Adrenal gland (tissue), 12 donors: ENCODE measurements around the gene DUSP3. TPM values are rescaled to one million over a fixed set of nuclear protein-coding genes. Genes with fewer than 3 reads are reported as not detected.

Source experiments
- DNase-seq, 7 donors: peaks; one replicate each; pipeline ENCODE4 v3.0.0-alpha.2; 2019 to 2020
- H3K27ac ChIP-seq, 5 donors: fragments of 200-600 bp; sonication (generic) in 4 of 5; 1 replicate in 3 of 5; 2 replicates in 2 of 5; pipeline versions ENCODE4 v1.5.1 to v1.8.0; 2016 to 2020; ENCODE audit warnings: mild to moderate bottlenecking in 1 of 5
- H3K27me3 ChIP-seq: fragments of 200-600 bp; 2 replicates; pipeline ENCODE4 v1.8.0; 2021
- H3K36me3 ChIP-seq, 2 donors: fragments of 200-600 bp; replicated peaks in 1 of 2; 1 replicate in 1 of 2; 2 replicates in 1 of 2; pipeline versions ENCODE4 v1.5.1 to v1.8.0; 2018 to 2022
- H3K4me1 ChIP-seq, 2 donors: fragments of 200-600 bp; replicated peaks in 1 of 2; 1 replicate in 1 of 2; 2 replicates in 1 of 2; pipeline versions ENCODE4 v1.5.1 to v1.8.0; 2018 to 2021
- H3K4me3 ChIP-seq, 4 donors: fragments of 200-600 bp; sonication (generic) in 3 of 4; one replicate each; pipeline ENCODE4 v1.5.1; 2016 to 2018
- H3K9me3 ChIP-seq, 3 donors: fragments of 200-600 bp; sonication (generic) in 1 of 3; replicated peaks in 1 of 3; 1 replicate in 2 of 3; 2 replicates in 1 of 3; pipeline versions ENCODE4 v1.5.1 to v1.8.0; 2016 to 2021
- POLR2A ChIP-seq, 2 donors: fragments of 450-650 bp; IDR thresholded peaks; one replicate each; pipeline ENCODE4 v1.6.1; 2017; ENCODE audit warnings: antibody characterized with exemption in 2 of 2, mild to moderate bottlenecking in 2 of 2, moderate library complexity in 1 of 2
- WGBS, 4 donors: extraction: QIAGEN DNeasy Blood & Tissue Kit in 2 of 4; methylation state at CpG; one replicate each; pipeline versions ENCODE4 v1.1.5 to v1.1.7; 2013 to 2017; 5-methylcytosine and 5-hydroxymethylcytosine counted together
- intact Hi-C, 2 donors: fragments of 100-400 bp; cut with DNase I; formaldehyde crosslinking; loops; one replicate each; pipeline versions ENCODE4 v1.14.1 to v1.15.0; 2022 to 2023
- polyA plus RNA-seq, 3 donors: library from polyadenylated mRNA; stranded (reverse); fragments of 200-250 nt in 2 of 3; fragments of 350-450 nt in 1 of 3; fragmentation: Illumina TruSeq in 1 of 3; extraction: RNeasy Lipid Tissue Mini Kit (QIAGEN cat#74804) in 1 of 3; gene quantifications; one replicate each; pipeline ENCODE4 v1.2.3, GENCODE V29; 2013 to 2014
- total RNA-seq, 9 donors: library from RNA; depleted of rRNA in 4 of 9; stranded (reverse); fragments of >200 nt in 4 of 9; fragments of 120-200 nt in 1 of 9; fragmentation: NEBNext Ultra II Directional in 1 of 9; extraction: Animal tissue kit (Norgen Biotek cat#: 25700) in 1 of 9; gene quantifications; one replicate each; pipeline versions ENCODE4 v1.1.0 to v1.2.4, GENCODE V29; 2013 to 2023
- TF ChIP-seq, protein P1 (sequence below), 6 experiments: fragments of 450-650 bp in 4 of 6; fragments of 200-600 bp in 2 of 6; sonication (generic) in 1 of 6; IDR thresholded peaks; 1 replicate in 5 of 6; 2 replicates in 1 of 6; pipeline versions ENCODE4 v1.5.1 to v1.8.0; 2016 to 2021; ENCODE audit warnings: antibody characterized with exemption in 6 of 6, mild to moderate bottlenecking in 2 of 6, moderate library complexity in 1 of 6
- donor health status: healthy with polysubstance abuse.
- donor health status: Bipolar disorder and iron deficiency.
- donor health status: DM: yes; HTN: yes; CAD: no.
- donor health status: DM: no; HTN: no; CAD: no.
- donor health status: DM: no; HTN: no; CAD: no.
- donor health status: DM: yes; HTN: yes; CAD: no.

The DUSP3 gene
- total and polyA plus RNA-seq, 12 donors, result 56.3 to 136 (median 79.5) TPM

- no peaks in the 10 kb centered on the region for H3K9me3 ChIP-seq
- 57 to 80% (median 70%) methylated on average over 2 of the region's 2 CpGs for WGBS, 4 donors
- DNase-seq, result no peak
- H3K4me3 ChIP-seq, result no peak overlapping the region
- H3K36me3 ChIP-seq, result no peaks in the 10 kb centered on the region
- no peaks in the 10 kb centered on the region for H3K4me1 ChIP-seq
- intact Hi-C loops, result loop anchor here in 1 of 2 donors (10.0 kb wide), 1 partner anchor 47 kb away; the partner anchor contains the start of gene MPP3
- TF ChIP-seq POLR2A (IDR thresholded peaks at IDR 0.05), result no peak
- TF ChIP-seq, protein P1, sequence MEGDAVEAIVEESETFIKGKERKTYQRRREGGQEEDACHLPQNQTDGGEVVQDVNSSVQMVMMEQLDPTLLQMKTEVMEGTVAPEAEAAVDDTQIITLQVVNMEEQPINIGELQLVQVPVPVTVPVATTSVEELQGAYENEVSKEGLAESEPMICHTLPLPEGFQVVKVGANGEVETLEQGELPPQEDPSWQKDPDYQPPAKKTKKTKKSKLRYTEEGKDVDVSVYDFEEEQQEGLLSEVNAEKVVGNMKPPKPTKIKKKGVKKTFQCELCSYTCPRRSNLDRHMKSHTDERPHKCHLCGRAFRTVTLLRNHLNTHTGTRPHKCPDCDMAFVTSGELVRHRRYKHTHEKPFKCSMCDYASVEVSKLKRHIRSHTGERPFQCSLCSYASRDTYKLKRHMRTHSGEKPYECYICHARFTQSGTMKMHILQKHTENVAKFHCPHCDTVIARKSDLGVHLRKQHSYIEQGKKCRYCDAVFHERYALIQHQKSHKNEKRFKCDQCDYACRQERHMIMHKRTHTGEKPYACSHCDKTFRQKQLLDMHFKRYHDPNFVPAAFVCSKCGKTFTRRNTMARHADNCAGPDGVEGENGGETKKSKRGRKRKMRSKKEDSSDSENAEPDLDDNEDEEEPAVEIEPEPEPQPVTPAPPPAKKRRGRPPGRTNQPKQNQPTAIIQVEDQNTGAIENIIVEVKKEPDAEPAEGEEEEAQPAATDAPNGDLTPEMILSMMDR (IDR thresholded peaks at IDR 0.05), result no peak
- no peaks in the 10 kb centered on the region for H3K27me3 ChIP-seq
- no peak overlapping the region for H3K27ac ChIP-seq
Observed at GRCh38 chr17:43787728-43788127, 9.0 kb upstream of the DUSP3 start.

DNA sequence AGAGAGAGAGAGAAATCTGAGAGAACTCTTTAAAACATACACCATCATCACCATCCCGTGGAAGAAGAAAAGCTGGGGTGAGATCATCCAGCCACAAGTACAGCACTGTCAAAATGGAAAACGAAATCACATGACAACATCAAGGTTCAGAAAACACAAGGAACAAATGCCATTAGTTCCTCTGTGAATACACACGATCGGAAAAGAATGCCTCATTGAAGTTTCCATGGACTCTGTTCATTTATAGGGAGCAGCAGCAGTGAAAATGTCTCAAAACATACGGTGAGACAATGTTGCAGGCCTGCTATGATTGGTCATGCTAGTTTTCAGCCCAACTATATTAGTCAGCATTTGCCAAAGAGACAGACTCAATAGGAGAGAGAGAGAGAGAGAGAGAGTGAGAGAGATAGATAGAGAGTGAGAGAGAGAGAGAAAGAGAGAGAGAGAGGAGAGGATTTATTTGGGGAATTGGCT, 5.9 kb upstream of the DUSP3 start:
- Histone ChIP-seq H3K4me3 (no peak overlapping the region), H3K27me3 (no peaks in the 10 kb centered on the region), H3K36me3 (no peaks in the 10 kb centered on the region), H3K4me1 (peaks cover 0 to 4% of the 10 kb centered on the region in 2 donors), H3K27ac (no peak overlapping the region), H3K9me3 (no peaks in the 10 kb centered on the region)
- DNase-seq, result no peak
- TF ChIP-seq POLR2A (IDR thresholded peaks at IDR 0.05), result no peak
- TF ChIP-seq, protein P1 (IDR thresholded peaks at IDR 0.05), result no peak
- intact Hi-C loops, result loop anchor here (5.0 to 10.0 kb wide), 2 partner anchors 50 to 63 kb away; partner anchors contain the start of genes CD300LG (in 1 of the 2) and MPP3 (in 1 of the 2)
- 70 to 74% (median 72%) methylated on average over 5 of the region's 5 CpGs for WGBS, 4 donors

GRCh38 chr17:43784068-43784467, 5.3 kb upstream of the DUSP3 start:
- Histone ChIP-seq H3K27me3 (no peaks in the 10 kb centered on the region), H3K27ac (no peak overlapping the region), H3K9me3 (no peaks in the 10 kb centered on the region), H3K4me3 (no peak overlapping the region), H3K36me3 (no peaks in the 10 kb centered on the region), H3K4me1 (peaks cover 0 to 10% of the 10 kb centered on the region in 2 donors)
- intact Hi-C loops, result loop anchor here (5.0 to 10.0 kb wide), 2 partner anchors 51 to 63 kb away; partner anchors contain the start of genes CD300LG (in 1 of the 2) and MPP3 (in 1 of the 2)
- DNase-seq, result no peak
- TF ChIP-seq POLR2A (IDR thresholded peaks at IDR 0.05), result no peak
- TF ChIP-seq, protein P1 (IDR thresholded peaks at IDR 0.05), result no peak
- WGBS, 4 donors, result 54 to 66% (median 62%) methylated on average over 2 of the region's 2 CpGs

GRCh38 chr17:43782913-43783680, 4.3 kb upstream of the DUSP3 start:
- no peak overlapping the region for H3K4me3 ChIP-seq
- 80 to 82% (median 82%) methylated on average over 15 of the region's 15 CpGs for WGBS, 4 donors

More at GRCh38 chr17:43782913-43783680, 4.3 kb upstream of the DUSP3 start:
- H3K4me1 ChIP-seq, result peaks cover 0 to 10% of the 10 kb centered on the region in 2 donors
- TF ChIP-seq, protein P1 (IDR thresholded peaks at IDR 0.05), result no peak
- no peak for TF ChIP-seq POLR2A (IDR thresholded peaks at IDR 0.05)
- H3K36me3 ChIP-seq, result no peaks in the 10 kb centered on the region
- H3K27ac ChIP-seq, result no peak overlapping the region
- no peaks in the 10 kb centered on the region for H3K27me3 ChIP-seq
- intact Hi-C loops, result loop anchor here (5.0 to 10.0 kb wide), 2 partner anchors 52 to 64 kb away; partner anchors contain the start of genes CD300LG (in 1 of the 2) and MPP3 (in 1 of the 2)
- no peak for DNase-seq
- H3K9me3 ChIP-seq, result no peaks in the 10 kb centered on the region
